Globus pallidus (tissue), 1 donor: ENCODE results near the gene EPHA4.

Experiments used
- DNase-seq: peaks from one replicate; pipeline ENCODE4 v3.0.0-alpha.2; 2015; ENCODE audit warnings: low spot score

Gene EPHA4

DNA sequence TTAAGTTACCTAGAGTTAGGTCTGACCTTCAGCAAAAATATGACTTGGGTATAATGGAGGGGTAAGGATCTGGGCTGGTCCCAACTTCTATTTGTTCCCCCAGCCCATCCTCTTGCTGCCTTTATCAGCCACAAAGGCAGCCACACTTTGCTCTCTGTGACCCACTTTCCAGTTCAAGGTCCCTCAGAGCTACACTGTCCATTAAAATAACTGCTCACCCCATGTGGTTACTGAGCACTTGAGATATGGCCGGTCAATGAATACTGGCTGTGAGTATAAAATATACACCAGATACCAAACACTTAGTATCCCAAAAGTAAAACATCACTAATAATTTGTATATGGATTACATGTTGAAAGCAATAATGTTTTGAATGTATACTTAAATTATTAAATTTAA lies 67.2 kb downstream of the EPHA4 start:
- no peak for DNase-seq

DNA sequence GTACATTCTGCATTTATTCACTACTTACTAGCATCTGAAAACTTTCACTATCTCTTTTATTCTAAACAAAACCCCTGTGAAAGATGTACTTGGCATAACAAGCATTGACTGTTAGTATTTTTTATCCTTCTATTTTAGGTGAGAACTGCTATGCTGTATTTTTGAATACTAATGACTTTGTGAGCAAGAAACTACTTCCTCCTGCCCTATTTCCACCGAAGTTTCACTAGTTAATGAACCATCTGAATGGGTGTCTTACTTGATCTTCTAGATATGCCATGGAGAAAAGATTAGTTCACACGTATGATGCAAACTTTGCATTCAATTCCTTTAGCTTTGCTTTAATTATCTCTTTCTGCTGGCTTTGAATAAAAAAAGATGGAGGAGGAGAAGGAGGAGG lies 68.1 kb downstream of the EPHA4 start:
- DNase-seq: no peak

DNA sequence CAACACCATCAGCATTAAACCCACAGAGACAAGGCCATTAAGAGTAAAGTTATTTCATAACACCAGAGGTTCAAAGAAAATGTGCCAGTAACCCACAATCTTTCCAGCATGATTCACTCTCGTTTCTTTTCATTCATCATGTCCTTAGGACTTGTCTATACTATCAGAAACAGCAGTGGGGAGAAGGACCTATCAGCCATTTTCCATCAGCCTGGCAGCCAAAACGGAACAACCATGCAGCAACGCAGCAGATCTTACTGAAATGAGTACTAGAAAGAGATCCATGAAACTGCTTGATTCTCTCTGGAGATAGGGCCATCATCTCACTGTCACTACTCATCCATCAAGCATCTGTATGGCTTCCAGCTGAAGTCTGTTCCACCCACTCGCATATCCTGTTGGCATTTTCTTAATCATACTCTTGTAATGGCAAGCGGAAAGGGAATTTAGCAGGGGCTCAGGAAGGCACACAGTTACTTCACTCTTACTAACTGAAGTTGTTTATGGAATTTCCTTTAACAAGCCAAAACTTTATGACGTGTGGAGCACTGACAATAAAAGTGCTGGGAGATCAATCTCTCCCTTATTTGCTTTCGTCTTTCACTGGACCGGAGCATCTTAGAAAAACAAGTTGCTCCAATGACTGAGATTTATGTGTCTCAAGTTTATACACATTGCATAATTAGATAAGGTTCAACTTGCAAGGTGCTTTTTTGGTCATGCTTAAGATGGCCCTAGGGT lies 69.7 kb downstream of the EPHA4 start:
- no peak for DNase-seq

DNA sequence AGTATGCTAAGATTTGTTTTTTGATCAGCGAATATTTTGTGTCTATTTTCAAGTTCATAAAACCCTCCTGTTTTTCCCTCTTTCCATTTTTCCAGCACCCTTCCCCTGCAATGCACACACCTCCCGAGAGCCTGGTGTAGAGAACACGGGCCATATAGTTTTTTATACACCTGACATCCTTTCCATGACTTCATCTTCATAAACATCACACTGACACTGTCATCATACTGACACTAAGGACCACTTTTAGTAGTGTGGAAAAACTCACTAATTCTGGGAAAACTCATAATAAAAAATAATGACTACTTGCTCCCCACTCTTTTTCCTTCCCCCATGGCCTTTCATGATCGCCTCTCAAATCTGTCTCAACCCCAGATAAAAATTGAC lies 70.2 kb downstream of the EPHA4 start:
- no peak for DNase-seq

DNA sequence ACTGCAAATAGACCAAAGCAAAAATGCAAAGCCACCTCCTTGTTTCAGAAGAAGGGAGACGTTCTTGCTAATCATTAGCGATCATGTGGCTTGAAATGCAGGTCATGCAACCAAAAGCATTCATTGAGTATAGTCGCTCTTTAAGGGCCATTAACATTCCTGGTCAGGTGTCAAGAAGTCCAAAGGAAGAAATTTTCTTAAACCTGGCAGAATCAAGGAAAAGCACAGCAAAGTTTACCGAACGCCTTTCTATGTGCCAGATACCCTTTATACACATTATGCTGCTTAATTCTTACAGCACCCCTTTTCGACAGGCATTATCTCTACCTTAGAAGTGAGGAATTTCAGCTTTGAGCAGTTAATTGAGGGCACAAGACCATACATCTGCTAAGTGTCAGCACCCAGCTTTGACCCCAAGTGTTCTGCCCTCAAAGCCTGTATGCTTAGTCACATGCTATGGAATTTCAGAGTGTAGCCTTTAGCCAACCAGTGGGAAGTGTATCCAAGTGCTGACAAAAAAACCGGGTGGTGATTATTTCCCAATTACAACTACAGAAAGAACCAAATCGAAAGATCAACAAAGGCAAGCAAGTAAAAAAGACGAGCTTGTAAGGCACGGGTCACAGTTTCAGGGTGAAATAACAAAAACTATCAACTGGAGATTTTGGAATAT lies 70.8 kb downstream of the EPHA4 start:
- no peak for DNase-seq

DNA sequence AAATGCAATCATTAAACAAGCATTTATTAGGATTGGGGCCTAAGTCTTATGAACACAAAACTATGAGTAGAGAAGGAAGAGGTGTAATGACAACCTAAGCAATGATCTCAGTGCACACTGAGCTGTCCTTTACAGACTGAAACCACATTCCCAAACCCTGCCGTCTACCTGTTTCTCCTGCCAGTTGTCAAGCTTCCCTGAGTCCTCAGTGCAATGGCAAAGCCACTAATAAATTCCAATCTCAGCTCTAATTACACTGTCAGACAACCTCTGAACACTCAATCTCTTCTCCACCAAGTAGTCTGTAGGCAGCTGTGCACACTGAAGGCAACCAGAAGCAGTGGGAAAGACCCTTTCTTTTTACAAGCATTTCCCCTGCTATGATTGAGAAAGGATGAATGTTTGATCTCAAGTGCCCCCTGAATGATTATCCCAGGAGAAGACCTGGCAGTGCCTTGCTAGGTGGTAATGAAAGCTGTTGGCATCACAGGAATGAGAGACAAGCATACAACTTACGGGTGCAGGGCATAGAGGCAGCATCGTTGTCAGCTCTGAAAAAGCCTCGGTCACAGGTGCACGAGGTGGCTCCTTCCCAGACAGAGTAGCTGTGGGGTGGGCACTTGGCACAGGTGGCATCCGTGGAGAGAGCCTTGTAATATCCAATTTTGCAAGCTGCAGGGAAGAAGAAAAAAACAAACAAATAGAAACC lies 71.4 kb downstream of the EPHA4 start:
- DNase-seq: no peak

DNA sequence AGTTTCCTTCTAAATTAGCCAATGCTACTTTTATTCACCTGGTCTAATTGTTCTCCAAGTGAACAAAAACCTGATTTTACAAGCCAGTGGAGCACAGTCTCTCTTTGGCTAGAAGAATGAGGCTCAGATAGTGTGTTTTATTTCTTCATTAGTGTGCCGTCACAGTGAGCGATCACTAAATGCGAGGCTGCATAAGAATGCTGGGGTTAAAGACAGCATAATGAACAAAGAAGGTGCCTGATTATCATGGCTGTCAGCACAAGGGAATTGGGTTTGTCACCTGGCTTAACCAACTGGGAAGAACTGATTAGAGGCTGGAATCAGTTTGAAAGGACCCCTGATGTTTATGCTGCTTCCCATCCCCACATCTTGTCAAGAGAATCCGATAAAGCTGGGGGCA lies 76.4 kb downstream of the EPHA4 start:
- DNase-seq: no peak

DNA sequence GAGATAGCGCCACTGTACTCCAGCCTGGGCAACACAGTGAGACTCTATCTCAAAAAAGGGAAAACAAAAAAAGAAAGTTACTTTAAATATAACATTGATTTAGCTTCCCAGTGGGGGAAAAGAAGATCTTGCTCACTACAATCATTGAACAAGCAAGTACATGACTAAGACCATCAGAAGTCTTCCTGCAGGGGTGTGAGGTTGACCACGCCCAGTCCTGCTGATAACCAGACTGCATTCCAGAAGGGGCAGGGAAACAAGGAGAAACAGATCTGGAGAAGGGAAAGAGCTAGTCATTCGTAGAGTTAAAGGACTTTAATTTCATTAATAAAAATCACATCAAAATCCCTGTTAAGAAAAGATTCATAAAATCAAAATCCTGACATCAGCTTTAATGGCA lies 77.5 kb downstream of the EPHA4 start:
- DNase-seq: no peak

DNA sequence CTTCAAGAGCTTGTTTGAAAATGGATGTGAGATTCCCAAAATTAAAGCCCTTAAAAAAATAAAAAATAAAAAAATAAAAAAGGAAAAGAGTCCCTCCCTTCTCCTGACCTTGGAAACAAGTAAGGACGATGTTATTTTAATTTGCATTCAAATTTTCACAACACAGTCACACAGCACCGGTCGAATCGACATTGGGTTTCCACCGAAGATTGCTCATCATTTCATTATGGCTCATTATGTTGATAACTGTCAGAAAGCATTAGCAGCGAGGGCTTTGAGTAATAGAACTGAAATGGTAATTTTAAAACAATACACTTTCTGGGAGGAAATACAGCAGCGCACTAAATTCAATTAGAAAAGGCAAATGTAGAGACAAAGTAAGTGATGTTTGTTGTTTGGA lies 78.7 kb downstream of the EPHA4 start:
- DNase-seq: no peak

DNA sequence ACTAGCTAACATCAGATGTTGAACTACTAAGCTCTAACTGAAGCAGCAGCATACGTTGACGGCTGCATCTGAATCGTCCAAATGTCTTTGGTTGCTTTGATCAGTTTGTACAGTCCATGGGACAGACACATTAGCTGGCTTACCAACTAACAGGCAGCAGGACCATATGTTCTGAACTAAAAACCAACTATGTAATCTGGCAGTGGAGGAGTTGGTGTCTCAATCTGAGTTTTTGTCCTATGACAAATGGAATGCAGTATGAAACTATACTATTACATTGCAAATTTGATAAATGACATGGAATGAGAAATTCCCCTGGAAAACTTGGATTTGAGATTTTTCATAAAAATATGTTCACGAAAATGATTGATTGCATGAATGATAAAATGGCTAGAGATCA lies 79.5 kb downstream of the EPHA4 start:
- DNase-seq: no peak

DNA sequence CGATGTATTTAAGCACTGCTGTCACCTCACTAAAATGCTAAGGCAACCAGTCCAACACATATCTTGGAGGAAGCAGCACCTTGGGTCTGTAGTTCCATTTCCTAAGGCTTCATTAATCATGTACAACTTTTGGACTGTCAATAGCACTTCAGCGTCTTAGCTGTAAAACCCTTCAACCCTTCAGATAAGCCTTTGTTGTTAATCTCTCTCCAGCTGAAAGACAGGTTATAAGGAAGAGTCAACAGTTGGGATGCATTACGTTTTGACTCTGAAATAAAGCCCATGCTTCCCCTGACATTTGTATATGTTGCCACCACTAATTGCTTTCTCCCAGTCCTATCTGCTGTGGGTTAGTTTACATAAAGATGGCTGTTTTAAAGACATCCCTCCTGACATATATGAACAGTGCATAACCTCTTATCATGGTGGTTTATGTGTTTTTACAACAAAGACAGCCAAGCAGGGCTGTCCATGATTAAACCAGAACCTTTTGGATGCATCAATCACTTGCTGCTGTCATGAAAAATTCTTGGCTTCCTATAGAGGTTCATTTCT lies 81.5 kb downstream of the EPHA4 start:
- DNase-seq: no peak

DNA sequence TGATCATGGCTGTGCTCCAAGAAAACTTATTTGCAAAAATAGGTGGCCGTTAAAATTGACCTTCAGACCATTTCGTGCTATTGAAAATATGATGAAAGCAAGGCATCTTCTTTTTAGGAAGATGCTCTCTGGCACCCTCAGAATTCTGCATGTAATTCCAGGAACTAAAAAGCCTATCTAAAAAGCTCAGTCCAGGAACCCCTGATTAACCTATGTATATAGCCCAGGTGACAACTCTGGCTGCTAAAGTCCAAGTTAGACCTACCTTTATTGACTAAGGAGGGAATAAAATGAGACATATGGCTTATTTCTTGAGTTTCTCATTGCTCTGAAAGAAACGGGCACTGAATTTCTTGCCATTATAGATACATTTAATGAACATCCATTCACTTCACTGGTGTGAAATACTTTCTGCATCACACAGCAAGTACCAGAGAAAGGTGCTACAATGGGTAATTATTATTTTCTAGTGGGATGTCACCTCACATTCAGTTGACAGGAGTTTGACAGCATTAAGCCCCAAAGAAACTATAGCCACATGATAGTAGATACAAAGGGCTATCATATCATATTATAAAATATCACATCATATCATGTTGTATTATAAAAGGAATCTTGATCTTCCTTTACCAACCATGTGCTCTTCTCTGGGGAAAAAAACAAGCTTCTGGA lies 83.8 kb downstream of the EPHA4 start:
- DNase-seq: no peak

DNA sequence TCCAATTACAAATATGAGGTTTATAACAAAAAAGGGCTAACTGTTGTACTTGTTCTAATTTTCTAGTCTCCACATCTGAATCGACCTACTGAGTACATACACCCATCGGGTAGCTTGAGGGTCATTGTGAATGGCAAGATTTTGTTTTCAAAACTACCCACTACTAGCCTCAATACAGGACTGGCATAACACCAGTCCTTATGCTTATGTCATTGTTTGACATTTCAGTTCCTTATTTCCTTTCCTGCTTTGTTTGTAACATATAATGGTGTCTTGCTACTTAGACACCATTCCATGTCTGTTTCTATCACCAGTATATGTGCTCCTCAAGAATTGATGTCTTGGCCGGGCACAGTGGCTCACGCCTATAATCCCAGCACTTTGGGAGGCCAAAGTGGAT lies 86.0 kb downstream of the EPHA4 start:
- DNase-seq: no peak

DNA sequence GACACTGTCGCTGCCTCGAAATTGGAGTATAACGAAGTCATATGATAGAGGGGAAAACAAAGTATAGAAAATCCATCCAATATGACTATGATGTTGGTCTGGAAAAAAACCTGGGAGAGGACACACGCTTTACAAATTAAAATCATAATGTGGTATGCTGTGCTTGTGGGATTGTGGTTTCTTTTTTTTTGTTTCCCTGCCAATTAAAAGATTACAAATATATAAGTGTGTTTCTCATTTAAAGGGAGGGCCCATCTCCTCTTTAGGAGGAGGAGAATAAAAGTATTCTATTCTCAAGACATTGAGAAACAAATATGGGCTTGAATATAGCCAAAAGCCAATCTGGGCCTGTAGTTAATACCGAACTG lies 86.6 kb downstream of the EPHA4 start:
- no peak for DNase-seq

DNA sequence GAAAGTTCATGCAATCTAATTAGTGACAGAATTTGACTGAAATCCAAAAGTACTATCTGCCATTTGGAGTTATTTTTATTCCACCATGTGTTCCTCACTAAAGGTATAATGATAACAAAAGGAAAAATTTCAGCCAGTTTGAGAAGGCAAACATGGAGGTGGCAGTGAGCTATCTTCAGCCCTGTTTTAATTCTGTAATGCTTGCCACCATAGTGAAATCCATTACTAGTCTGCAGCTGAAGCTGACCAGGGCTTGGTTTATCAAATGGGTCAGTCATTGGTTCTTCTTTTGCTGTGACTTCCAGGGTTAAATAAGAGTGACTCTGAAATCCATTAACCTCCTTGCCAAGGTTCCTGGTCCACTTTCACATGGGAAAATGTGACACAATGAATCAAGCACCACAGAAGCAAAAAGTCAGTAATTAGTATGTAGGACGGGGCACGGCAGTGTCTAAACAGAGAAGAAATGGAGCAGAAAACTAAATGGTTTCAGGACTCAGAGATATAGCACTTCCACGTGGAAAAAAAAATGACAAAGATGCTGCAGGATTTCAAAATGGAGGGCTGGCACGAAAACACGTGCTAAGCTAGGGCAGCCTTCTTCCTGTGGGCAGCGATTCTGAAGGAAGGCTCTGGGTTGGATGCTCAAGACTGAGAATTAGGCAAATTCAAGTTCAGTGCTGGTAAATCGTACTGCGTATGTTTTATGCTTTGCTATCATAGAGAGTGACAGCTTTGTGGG lies 87.2 kb downstream of the EPHA4 start:
- no peak for DNase-seq

DNA sequence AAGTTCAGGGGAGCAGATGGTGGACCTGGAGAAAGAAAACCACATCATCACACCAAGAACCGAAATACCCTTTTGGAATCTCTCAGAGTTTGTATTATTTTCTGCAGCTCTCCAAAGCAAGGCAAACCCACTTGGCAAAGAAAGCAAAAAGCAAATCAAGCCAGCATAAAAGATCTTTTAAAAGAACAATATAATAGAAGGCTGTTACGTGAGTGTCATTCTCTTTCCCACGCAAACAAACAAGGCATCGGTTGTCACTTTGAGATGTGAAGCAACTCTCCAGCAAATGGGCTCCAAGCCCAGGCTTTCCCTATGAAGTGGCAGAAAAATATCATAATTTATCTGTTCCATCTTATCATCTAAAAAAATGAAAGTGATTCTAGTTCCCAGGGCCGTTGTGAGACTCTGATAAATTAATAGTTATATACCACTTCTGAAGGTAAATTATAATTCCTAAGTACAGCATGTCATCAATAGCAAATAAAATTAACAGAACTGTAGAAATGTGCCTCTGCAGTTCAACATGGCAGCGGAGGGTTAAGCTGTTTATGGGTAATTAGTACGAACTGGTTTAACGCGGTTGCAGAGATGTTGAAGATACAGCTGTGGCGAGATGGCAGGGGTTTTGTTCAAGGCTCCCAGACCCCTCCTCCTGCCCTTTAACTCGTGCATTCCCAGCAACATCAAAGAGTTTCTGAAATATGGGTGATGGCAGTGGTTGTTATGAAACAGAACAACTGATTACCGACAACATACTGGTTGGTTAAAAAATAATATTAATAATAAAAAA lies 89.2 kb downstream of the EPHA4 start:
- DNase-seq: no peak

DNA sequence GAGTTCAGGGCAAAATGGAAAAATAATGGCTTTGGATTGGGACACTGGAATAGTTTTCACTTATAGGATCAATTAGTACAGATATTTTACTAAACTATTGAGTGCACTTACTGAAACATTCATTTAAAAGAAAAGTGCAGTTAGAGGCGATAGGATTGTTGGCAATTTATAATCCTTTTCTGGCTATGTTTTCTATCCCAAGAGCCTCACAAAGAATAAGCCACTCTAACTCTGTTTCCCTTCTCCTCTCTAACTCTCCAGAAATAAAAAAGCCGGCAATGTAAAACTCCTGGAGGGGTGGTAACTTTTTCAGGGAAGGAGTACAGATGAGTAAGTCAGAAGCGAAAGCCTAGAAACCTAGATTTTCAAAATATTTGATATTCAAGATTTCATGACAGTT lies 91.3 kb downstream of the EPHA4 start:
- DNase-seq: no peak

DNA sequence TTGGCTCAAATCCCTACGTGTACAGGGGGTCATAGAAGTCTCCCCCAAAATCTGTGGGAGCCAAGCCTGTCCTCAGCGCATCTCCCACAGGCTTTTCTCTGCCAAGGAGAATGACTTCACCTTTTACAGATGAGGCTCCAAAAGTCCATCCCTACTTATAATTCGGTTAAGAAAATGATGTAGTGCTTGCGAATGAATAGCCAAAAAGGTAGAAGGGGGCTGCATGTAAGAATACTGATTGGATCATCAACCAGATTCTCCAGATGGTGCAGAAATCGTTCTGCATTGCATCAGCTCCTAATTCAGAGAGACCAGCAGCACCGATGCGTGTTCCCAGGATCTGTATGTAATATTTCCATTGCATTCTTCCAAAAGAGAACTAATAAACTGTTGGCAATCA lies 91.9 kb downstream of the EPHA4 start:
- DNase-seq: no peak

DNA sequence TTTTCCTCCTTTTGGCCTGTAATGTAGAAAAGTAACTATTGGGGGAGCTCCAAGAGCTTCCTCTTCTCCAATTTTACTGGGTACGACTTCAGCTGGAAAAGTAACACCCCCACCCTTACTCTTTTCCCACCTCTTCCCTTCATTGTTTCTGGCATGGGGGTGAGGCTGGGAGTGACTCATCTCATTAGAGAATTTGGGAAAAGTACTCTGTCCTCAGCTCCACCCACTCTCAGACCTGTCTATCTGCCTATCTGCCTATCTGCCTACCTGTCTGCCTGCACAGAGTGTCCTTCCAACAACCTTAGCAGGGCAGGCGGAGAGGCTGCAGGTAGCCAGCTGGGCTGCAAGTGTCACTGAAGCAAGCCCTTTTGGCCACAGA lies 93.6 kb downstream of the EPHA4 start:
- DNase-seq: no peak

DNA sequence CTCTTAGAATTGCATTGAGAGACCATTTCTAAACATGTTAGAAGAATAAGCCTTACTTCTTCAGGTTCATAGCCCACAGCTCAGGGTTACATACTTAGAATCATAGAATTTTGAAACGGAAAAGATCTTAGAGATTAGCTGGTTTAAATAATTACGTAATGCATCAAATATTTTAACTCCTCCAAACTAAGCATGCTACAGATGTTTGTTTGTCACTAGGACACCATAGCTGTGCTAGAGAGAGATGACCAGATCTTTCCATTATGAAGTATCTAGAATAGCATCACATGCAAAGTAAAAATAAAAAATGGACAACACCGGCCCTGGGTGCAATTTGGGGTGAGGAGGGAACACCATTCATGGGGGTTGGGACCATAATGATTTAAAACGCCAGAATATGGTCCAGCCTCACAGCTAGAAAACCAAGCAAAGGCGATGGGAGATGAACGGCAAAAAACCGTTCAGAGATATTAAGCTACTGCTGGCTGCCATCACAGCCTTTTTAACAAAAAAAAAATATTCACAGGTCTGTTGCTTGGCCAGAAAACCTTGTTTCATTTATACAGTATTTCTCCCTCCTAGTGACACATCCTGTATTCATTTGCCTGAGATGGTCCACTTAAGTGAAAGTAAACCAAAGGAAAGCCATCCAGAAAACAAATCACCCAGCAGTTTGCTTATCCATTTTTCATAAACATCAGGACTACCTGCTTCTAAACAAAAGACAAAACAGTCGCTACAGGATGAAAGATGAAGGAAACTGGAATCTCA lies 94.2 kb downstream of the EPHA4 start:
- no peak for DNase-seq
